WTC11 (cell line): ENCODE results near the gene HSF5. TPM values are rescaled to one million over a fixed set of nuclear protein-coding genes. Genes with fewer than 3 reads are reported as not detected.

ENCODE experiments used
- ATAC-seq: fragments of 200-7000 bp; cut with Tn5 transposase; 2 replicates; pipeline ENCODE4 v1.10.0; 2021; ENCODE audit warnings: mild to moderate bottlenecking, moderate library complexity
- CTCF ChIA-PET: fragments of 300-600 bp; sonication (Branson Sonifier 250); formaldehyde crosslinking; loops from one replicate; lab custom pipeline; 2021; ENCODE audit warnings: antibody characterized with exemption; lab: Charles Lee
- POLR2A ChIA-PET: fragments of 350-600 bp; sonication (Branson Sonifier 250); formaldehyde crosslinking; loops from one replicate; lab custom pipeline; 2021; ENCODE audit warnings: antibody characterized with exemption; lab: Charles Lee
- DNase-seq: peaks from one replicate; pipeline ENCODE4 v3.0.0; 2021; ENCODE audit warnings: low spot score
- H3K27ac Mint-ChIP-seq: 2 replicates; pipeline ENCODE4 v1.8.0; 2021; ENCODE audit warnings: mixed read lengths
- H3K27me3 Mint-ChIP-seq: 2 replicates; pipeline ENCODE4 v1.8.0; 2021; ENCODE audit warnings: low read depth, mild to moderate bottlenecking, moderate library complexity, mixed read lengths
- H3K36me3 Mint-ChIP-seq: 2 replicates; pipeline ENCODE4 v1.8.0; 2021; ENCODE audit warnings: mixed read lengths
- H3K4me1 Mint-ChIP-seq: 2 replicates; pipeline ENCODE4 v1.8.0; 2022; ENCODE audit warnings: mixed read lengths
- H3K4me3 Mint-ChIP-seq: 2 replicates; pipeline ENCODE4 v1.8.0; 2021; ENCODE audit warnings: mild to moderate bottlenecking, moderate library complexity, mixed read lengths
- H3K9me3 Mint-ChIP-seq: 2 replicates; pipeline ENCODE4 v1.8.0; 2021; ENCODE audit warnings: mixed read lengths
- ATF6 ChIP-seq: sonication (generic); formaldehyde crosslinking; IDR thresholded peaks from 2 replicates; pipeline ENCODE4 v1.8.1; 2023; ENCODE audit warnings: mild to moderate bottlenecking, missing genetic modification reagents
- CREB1 ChIP-seq: sonication (generic); formaldehyde crosslinking; IDR thresholded peaks from 2 replicates; pipeline ENCODE4 v1.8.0; 2023; ENCODE audit warnings: mild to moderate bottlenecking, missing genetic modification reagents
- FOXP1 ChIP-seq: sonication (generic); formaldehyde crosslinking; IDR thresholded peaks from 2 replicates; pipeline ENCODE4 v1.8.0; 2022; ENCODE audit warnings: missing genetic modification reagents, mild to moderate bottlenecking, moderate library complexity, borderline replicate concordance
- IRF1 ChIP-seq: sonication (generic); formaldehyde crosslinking; IDR thresholded peaks from 2 replicates; pipeline ENCODE4 v1.8.0; 2023; ENCODE audit warnings: missing genetic modification reagents
- MAX ChIP-seq: sonication (generic); formaldehyde crosslinking; IDR thresholded peaks from 2 replicates; pipeline ENCODE4 v1.8.0; 2022; ENCODE audit warnings: mild to moderate bottlenecking, missing genetic modification reagents
- NFATC4 ChIP-seq: fragments of 250-450 bp; sonication (Bioruptor Pico); IDR thresholded peaks from 2 replicates; pipeline ENCODE4 v1.9.0; 2021; ENCODE audit warnings: mild to moderate bottlenecking
- ZBTB21 ChIP-seq: sonication (generic); formaldehyde crosslinking; IDR thresholded peaks from 2 replicates; pipeline ENCODE4 v1.8.1; 2023; ENCODE audit warnings: mild to moderate bottlenecking, missing genetic modification reagents, borderline replicate concordance
- ZBTB43 ChIP-seq: sonication (generic); formaldehyde crosslinking; IDR thresholded peaks from 2 replicates; pipeline ENCODE4 v1.8.1; 2023; ENCODE audit warnings: mild to moderate bottlenecking, missing genetic modification reagents
- ZNF671 ChIP-seq: fragments of 250-450 bp; sonication (Bioruptor Pico); IDR thresholded peaks from 2 replicates; pipeline ENCODE4 v1.8.0; 2021; ENCODE audit warnings: mild to moderate bottlenecking
- total RNA-seq: library from RNA; stranded (reverse); gene quantifications from 3 replicates; pipeline ENCODE4 v1.2.3, GENCODE V29; 2021
- TF ChIP-seq, protein P1 (sequence below): sonication (generic); formaldehyde crosslinking; IDR thresholded peaks from 2 replicates; pipeline ENCODE4 v1.8.1; 2023; ENCODE audit warnings: mild to moderate bottlenecking, missing genetic modification reagents, moderate library complexity
- TF ChIP-seq, protein P2 (sequence below): sonication (generic); formaldehyde crosslinking; IDR thresholded peaks from 2 replicates; pipeline ENCODE4 v1.8.0; 2023; ENCODE audit warnings: missing genetic modification reagents, mild to moderate bottlenecking, borderline replicate concordance

Gene HSF5
- total RNA-seq, 1 experiment from 2014 or later, result 0.09 TPM

- TF ChIP-seq ATF6 (CRISPR knock-in tag) (no peak), MAX (no peak), IRF1 (CRISPR knock-in tag) (no peak), ZNF671 (no peak)
Measured at GRCh38 chr17:58528443-58528842, 40.2 kb upstream of the HSF5 start (continued).

GRCh38 chr17:58527949-58528348 is 39.7 kb upstream of the HSF5 start:
- no peak overlapping the region for H3K27ac Mint-ChIP-seq

More at GRCh38 chr17:58527949-58528348, 39.7 kb upstream of the HSF5 start:
- H3K4me3 Mint-ChIP-seq, result no peak overlapping the region
- H3K36me3 Mint-ChIP-seq, result no peaks in the 10 kb centered on the region
- H3K9me3 Mint-ChIP-seq, result no peaks in the 10 kb centered on the region
- ATAC-seq (no peak), DNase-seq (no peak)
- POLR2A ChIA-PET, result interaction anchor here (0.5 kb wide), 1 partner anchor 1261 kb away, joined by 4 read pairs; no protein-coding TSS in a partner anchor
- TF ChIP-seq, protein P1, sequence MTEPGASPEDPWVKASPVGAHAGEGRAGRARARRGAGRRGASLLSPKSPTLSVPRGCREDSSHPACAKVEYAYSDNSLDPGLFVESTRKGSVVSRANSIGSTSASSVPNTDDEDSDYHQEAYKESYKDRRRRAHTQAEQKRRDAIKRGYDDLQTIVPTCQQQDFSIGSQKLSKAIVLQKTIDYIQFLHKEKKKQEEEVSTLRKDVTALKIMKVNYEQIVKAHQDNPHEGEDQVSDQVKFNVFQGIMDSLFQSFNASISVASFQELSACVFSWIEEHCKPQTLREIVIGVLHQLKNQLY (CRISPR knock-in tag), result no peak
- TF ChIP-seq CREB1 (CRISPR knock-in tag) (no peak), ZBTB21 (CRISPR knock-in tag) (no peak), ATF6 (CRISPR knock-in tag) (no peak), FOXP1 (no peak), ZBTB43 (CRISPR knock-in tag) (no peak), NFATC4 (no peak)
- TF ChIP-seq, protein P2, sequence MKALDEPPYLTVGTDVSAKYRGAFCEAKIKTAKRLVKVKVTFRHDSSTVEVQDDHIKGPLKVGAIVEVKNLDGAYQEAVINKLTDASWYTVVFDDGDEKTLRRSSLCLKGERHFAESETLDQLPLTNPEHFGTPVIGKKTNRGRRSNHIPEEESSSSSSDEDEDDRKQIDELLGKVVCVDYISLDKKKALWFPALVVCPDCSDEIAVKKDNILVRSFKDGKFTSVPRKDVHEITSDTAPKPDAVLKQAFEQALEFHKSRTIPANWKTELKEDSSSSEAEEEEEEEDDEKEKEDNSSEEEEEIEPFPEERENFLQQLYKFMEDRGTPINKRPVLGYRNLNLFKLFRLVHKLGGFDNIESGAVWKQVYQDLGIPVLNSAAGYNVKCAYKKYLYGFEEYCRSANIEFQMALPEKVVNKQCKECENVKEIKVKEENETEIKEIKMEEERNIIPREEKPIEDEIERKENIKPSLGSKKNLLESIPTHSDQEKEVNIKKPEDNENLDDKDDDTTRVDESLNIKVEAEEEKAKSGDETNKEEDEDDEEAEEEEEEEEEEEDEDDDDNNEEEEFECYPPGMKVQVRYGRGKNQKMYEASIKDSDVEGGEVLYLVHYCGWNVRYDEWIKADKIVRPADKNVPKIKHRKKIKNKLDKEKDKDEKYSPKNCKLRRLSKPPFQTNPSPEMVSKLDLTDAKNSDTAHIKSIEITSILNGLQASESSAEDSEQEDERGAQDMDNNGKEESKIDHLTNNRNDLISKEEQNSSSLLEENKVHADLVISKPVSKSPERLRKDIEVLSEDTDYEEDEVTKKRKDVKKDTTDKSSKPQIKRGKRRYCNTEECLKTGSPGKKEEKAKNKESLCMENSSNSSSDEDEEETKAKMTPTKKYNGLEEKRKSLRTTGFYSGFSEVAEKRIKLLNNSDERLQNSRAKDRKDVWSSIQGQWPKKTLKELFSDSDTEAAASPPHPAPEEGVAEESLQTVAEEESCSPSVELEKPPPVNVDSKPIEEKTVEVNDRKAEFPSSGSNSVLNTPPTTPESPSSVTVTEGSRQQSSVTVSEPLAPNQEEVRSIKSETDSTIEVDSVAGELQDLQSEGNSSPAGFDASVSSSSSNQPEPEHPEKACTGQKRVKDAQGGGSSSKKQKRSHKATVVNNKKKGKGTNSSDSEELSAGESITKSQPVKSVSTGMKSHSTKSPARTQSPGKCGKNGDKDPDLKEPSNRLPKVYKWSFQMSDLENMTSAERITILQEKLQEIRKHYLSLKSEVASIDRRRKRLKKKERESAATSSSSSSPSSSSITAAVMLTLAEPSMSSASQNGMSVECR (CRISPR knock-in tag), result no peak
- CTCF ChIA-PET, result interaction anchor here (0.6 to 4.1 kb wide), 4 partner anchors 9 to 13 kb away, joined by 3 to 23 read pairs (median 6); no protein-coding TSS in a partner anchor
- H3K27me3 Mint-ChIP-seq, result peaks cover 23% of the 10 kb centered on the region
- H3K4me1 Mint-ChIP-seq, result peaks cover 42% of the 10 kb centered on the region
